MM.1S (cell line): ENCODE results near the gene PLXND1.

Source experiments
- CTCF ChIP-seq: fragments of 300-600 bp; sonication (generic); IDR thresholded peaks from 2 replicates; pipeline ENCODE4 v1.5.1; 2016; ENCODE audit warnings: antibody characterized with exemption, low read length, mixed read lengths
- EZH2 ChIP-seq: fragments of 300-600 bp; sonication (generic); optimal IDR thresholded peaks from 2 replicates; pipeline ENCODE3; 2017; ENCODE audit warnings: low read depth, mild to moderate bottlenecking, antibody characterized with exemption, low read length, mixed read lengths
- EZH2phosphoT487 ChIP-seq: fragments of 300-600 bp; sonication (generic); IDR thresholded peaks from 2 replicates; pipeline ENCODE4 v1.6.1; 2018; ENCODE audit warnings: antibody characterized with exemption, low read length

DNA sequence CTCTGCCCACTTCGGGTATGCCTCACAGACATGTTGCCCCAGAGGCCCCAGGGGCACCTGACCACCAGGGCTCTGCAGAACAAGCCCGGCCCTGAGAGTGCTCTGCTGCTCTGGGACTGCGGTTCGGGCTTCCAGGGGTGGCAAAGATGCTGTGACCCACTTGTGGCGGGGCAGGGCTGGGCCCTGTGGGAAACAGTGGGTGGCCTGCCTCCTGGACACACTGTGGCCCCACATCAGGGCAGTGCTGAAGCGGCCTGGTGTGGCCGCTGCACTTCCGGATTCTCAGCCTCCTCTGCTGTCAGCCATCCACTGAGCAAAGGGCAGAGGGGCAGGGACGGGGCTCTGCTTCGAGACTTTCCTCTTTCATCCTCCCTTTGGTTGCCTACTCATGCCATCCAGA, 26.5 kb upstream of the PLXND1 start:
- TF ChIP-seq CTCF (no peak), EZH2 (no peak), EZH2phosphoT487 (no peak)
